Measurements from ENCODE around the gene EIF5. TPM values are rescaled to one million over a fixed set of nuclear protein-coding genes. Genes with fewer than 3 reads are reported as not detected.

EIF5 gene
- 221 to 305 TPM (median 281 TPM) in 5 replicates for total RNA-seq (2022; extraction: Qiagen RNA extraction; ENCODE audit: low read depth)

DNA sequence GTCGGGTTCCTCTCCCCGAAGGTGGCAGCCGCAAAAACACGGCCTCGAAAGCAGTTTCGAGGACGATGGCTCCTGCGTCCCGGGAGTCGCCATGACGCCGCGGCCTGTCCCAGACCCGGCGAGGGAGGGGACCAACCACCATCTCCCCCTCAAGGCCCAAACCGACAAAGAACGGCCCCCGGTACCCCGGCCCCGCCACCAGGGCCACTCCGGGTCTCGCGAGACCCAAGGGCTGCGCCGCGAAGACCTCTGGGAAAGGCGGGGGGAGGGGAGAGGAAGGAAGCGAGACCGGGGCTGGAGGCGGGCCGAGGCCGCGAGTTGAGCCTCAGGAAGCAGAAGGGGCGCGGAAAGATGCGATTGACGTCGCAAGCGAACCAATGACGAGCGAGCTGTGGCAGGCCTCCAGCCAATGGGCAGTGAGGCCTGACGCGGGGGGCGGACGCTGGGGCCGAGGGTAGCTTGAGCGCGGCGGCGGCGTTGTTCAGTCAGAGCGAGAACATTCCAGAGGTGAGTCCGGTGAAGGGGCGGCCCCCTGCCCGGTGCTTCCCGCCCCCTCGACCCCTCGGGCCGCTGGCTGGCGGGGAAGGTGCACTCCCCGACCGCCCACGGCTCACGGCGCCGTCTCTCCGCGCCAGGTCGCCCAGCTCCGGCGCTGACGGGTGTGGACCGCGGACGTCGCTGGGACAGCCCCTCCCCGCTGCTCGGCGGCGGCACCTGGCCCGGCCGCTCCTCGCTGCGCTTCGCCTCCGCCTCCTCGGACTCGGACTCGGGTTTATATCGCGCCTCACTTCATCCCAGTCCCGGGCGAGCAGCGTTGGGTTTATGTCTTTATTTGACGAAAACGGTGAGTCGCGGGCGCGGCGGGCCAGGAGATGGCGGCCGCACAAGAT, at the start of gene EIF5:
EIF5 (plus strand) TSS at position 484 of the 890 bp plus-strand sequence. CDS start 1,624 bp downstream, outside the sequence.

GRCh38 chr14:103385152-103385928, 51.3 kb downstream of the EIF5 start, which contains the start of gene MARK3:
Gene MARK3, plus strand, starts transcription at chr14:103385415. Its CDS starts 615 bp downstream, at chr14:103386030.

Other genes starting within 250 kb of the EIF5 start
- gene EXOC3L4, start 239.5 kb upstream of the EIF5 start, total RNA-seq (2022; extraction: Qiagen RNA extraction; ENCODE audit: low read depth), result 1.4 to 2.1 TPM (median 1.5 TPM) in 5 replicates
- gene TNFAIP2, start 210.8 kb upstream of the EIF5 start, total RNA-seq (2022; extraction: Qiagen RNA extraction; ENCODE audit: low read depth), result 352 to 444 TPM (median 429 TPM) in 5 replicates
- gene MARK3, start 51.2 kb downstream of the EIF5 start, total RNA-seq (2022; extraction: Qiagen RNA extraction; ENCODE audit: low read depth), result 60.1 to 64.8 TPM (median 62.4 TPM) in 5 replicates
- gene CKB, start 188.6 kb downstream of the EIF5 start, total RNA-seq (2022; extraction: Qiagen RNA extraction; ENCODE audit: low read depth), result 74.0 to 101 TPM (median 85.8 TPM) in 5 replicates
- 22.4 to 32.6 TPM (median 26.7 TPM) in 5 replicates for gene TRMT61A, start 195.0 kb downstream of the EIF5 start, total RNA-seq (2022; extraction: Qiagen RNA extraction; ENCODE audit: low read depth)
- 22.7 to 26.7 TPM (median 26.1 TPM) in 5 replicates for gene BAG5, start 228.4 kb downstream of the EIF5 start, total RNA-seq (2022; extraction: Qiagen RNA extraction; ENCODE audit: low read depth)
- gene COA8, start 228.7 kb downstream of the EIF5 start, total RNA-seq (2022; extraction: Qiagen RNA extraction; ENCODE audit: low read depth), result 45.5 to 54.4 TPM (median 50.7 TPM) in 5 replicates

Measured in A549 treated with DMSO at 1 μM for 4 hours (cell line).